Stimulated activated CD4-positive, alpha-beta T cell treated with anti-CD3 and anti-CD28 coated beads, TNF-alpha, amount 100 ng/mL, for 1 hour (primary cell): ENCODE results near the gene ZSWIM6.

ENCODE experiments used
- DNase-seq, 3 donors: peaks; one replicate each; pipeline ENCODE4 v3.0.0-alpha.2; 2020; ENCODE audit warnings: low read depth in 3 of 3, low spot score in 1 of 3

Gene ZSWIM6

GRCh38 chr5:61472172-61472958 lies 140.3 kb downstream of the ZSWIM6 start:
- no peak for DNase-seq

GRCh38 chr5:61474746-61475145 lies 142.7 kb downstream of the ZSWIM6 start:
- DNase-seq = no peak

GRCh38 chr5:61477788-61478187 lies 145.7 kb downstream of the ZSWIM6 start:
- DNase-seq = no peak

- DNase-seq = no peak
These were observed 148.0 kb downstream of the ZSWIM6 start for GRCh38 chr5:61479850-61480614.

- no peak for DNase-seq
These were observed 150.9 kb downstream of the ZSWIM6 start for GRCh38 chr5:61482980-61483379.

- DNase-seq = no peak
These were observed 154.4 kb downstream of the ZSWIM6 start for GRCh38 chr5:61486476-61486875.

GRCh38 chr5:61489574-61489973 lies 157.5 kb downstream of the ZSWIM6 start:
- no peak for DNase-seq

GRCh38 chr5:61491861-61492260 lies 159.8 kb downstream of the ZSWIM6 start:
- DNase-seq = no peak

- DNase-seq = no peak
These were observed 161.9 kb downstream of the ZSWIM6 start for GRCh38 chr5:61493973-61494372.

- DNase-seq = no peak
These were observed 164.4 kb downstream of the ZSWIM6 start for GRCh38 chr5:61496446-61496845.

GRCh38 chr5:61496860-61497259 lies 164.8 kb downstream of the ZSWIM6 start:
- no peak for DNase-seq

- no peak for DNase-seq
These were observed 166.1 kb downstream of the ZSWIM6 start for GRCh38 chr5:61498121-61498520.

GRCh38 chr5:61501971-61502370 lies 169.9 kb downstream of the ZSWIM6 start:
- no peak for DNase-seq

GRCh38 chr5:61504143-61504770 lies 172.2 kb downstream of the ZSWIM6 start:
- DNase-seq = no peak

GRCh38 chr5:61505281-61505680 lies 173.2 kb downstream of the ZSWIM6 start:
- no peak for DNase-seq

- no peak for DNase-seq
These were observed 175.2 kb downstream of the ZSWIM6 start for GRCh38 chr5:61507232-61507631.

- no peak for DNase-seq
These were observed 184.9 kb downstream of the ZSWIM6 start for GRCh38 chr5:61516946-61517345.

GRCh38 chr5:61519728-61520277 lies 187.7 kb downstream of the ZSWIM6 start:
- no peak for DNase-seq

- DNase-seq = no peak
These were observed 191.0 kb downstream of the ZSWIM6 start for GRCh38 chr5:61523073-61523472.

GRCh38 chr5:61523997-61524396 lies 191.9 kb downstream of the ZSWIM6 start:
- no peak for DNase-seq

GRCh38 chr5:61525512-61526206 lies 193.6 kb downstream of the ZSWIM6 start:
- no peak for DNase-seq
